Astrocyte (in vitro differentiated cells and primary cell): Measurements from ENCODE around the gene ACOT12. TPM values are rescaled to one million over a fixed set of nuclear protein-coding genes. Genes with fewer than 3 reads are reported as not detected.

Experiments used
- DNase-seq: peaks from one replicate; pipeline ENCODE4 v3.0.0-alpha.2; 2010; ENCODE audit warnings: low read depth
- FAIRE-seq: peaks from 2 replicates; lab custom pipeline; 2011; peaks lifted over from hg19 to GRCh38; lab: Jason Lieb, UNC
- H2AFZ ChIP-seq: 2 replicates; pipeline ENCODE4 v1.6.0; 2012; ENCODE audit warnings: low read depth, low read length, inconsistent platforms
- H3K27ac ChIP-seq: 2 replicates; pipeline ENCODE4 v1.5.1; 2011; ENCODE audit warnings: low read depth, low read length, inconsistent platforms
- H3K27me3 ChIP-seq: 2 replicates; pipeline ENCODE4 v1.6.0; 2011; ENCODE audit warnings: low read length, inconsistent platforms; ENCODE audit not compliant: insufficient read depth
- H3K36me3 ChIP-seq: 2 replicates; pipeline ENCODE4 v1.5.1; 2011; ENCODE audit warnings: low read length, inconsistent platforms; ENCODE audit not compliant: insufficient read depth
- H3K4me1 ChIP-seq: 2 replicates; pipeline ENCODE4 v1.5.1; 2011; ENCODE audit warnings: low read length, inconsistent platforms; ENCODE audit not compliant: insufficient read depth
- H3K4me2 ChIP-seq: 2 replicates; pipeline ENCODE4 v1.6.0; 2012; ENCODE audit warnings: low read length, inconsistent platforms
- H3K4me3 ChIP-seq: 2 replicates; pipeline ENCODE4 v1.5.1; 2011; ENCODE audit warnings: low read depth, mild to moderate bottlenecking, low read length, inconsistent platforms; ENCODE audit not compliant: insufficient read depth
- H3K79me2 ChIP-seq: 2 replicates; pipeline ENCODE4 v1.6.0; 2012; ENCODE audit warnings: mild to moderate bottlenecking, low read length, inconsistent platforms; ENCODE audit not compliant: insufficient read depth
- H3K9ac ChIP-seq: 2 replicates; pipeline ENCODE4 v1.6.0; 2012; ENCODE audit warnings: mild to moderate bottlenecking, low read length, inconsistent platforms
- H3K9me3 ChIP-seq: 2 replicates; pipeline ENCODE4 v1.5.1; 2012; ENCODE audit warnings: low read depth, mild to moderate bottlenecking, low read length, inconsistent platforms; ENCODE audit not compliant: insufficient read depth
- H4K20me1 ChIP-seq: 2 replicates; pipeline ENCODE4 v1.6.0; 2012; ENCODE audit warnings: low read length, inconsistent platforms; ENCODE audit not compliant: insufficient read depth
- H3K27ac Mint-ChIP-seq: one replicate; pipeline ENCODE4 v1.8.0; 2021; ENCODE audit warnings: mild to moderate bottlenecking, mixed read lengths; ENCODE audit not compliant: unreplicated experiment
- H3K27me3 Mint-ChIP-seq: one replicate; pipeline ENCODE4 v1.8.0; 2021; ENCODE audit warnings: low read depth, mixed read lengths; ENCODE audit not compliant: unreplicated experiment
- H3K36me3 Mint-ChIP-seq: one replicate; pipeline ENCODE4 v1.8.0; 2021; ENCODE audit warnings: low read depth, mixed read lengths; ENCODE audit not compliant: unreplicated experiment
- H3K4me1 Mint-ChIP-seq: one replicate; pipeline ENCODE4 v1.8.0; 2021; ENCODE audit warnings: low read depth, mixed read lengths; ENCODE audit not compliant: unreplicated experiment
- H3K4me3 Mint-ChIP-seq: one replicate; pipeline ENCODE4 v1.8.0; 2021; ENCODE audit warnings: mild to moderate bottlenecking, moderate library complexity, mixed read lengths; ENCODE audit not compliant: unreplicated experiment
- H3K9me3 Mint-ChIP-seq: one replicate; pipeline ENCODE4 v1.8.0; 2021; ENCODE audit warnings: mild to moderate bottlenecking, mixed read lengths; ENCODE audit not compliant: unreplicated experiment
- CTCF ChIP-seq: IDR thresholded peaks from 2 replicates; pipeline ENCODE4 v1.5.1; 2011; ENCODE audit warnings: low read depth, mild to moderate bottlenecking, inconsistent platforms, low read length, moderate library complexity; ENCODE audit not compliant: insufficient read depth
- EZH2 ChIP-seq: IDR thresholded peaks from 2 replicates; pipeline ENCODE4 v1.6.1; 2012; ENCODE audit warnings: mild to moderate bottlenecking, low read length, inconsistent platforms; ENCODE audit not compliant: insufficient read depth
- total RNA-seq: library from RNA; stranded (reverse); gene quantifications from 2 replicates; pipeline ENCODE4 v1.2.1, GENCODE V29; 2021

The ACOT12 gene
- total RNA-seq, 1 donor from 2014 or later, result 0.09 TPM

- Histone ChIP-seq H3K9ac (no peak overlapping the region), H3K4me3 (no peak overlapping the region), H3K27ac (no peak overlapping the region), H4K20me1 (no peaks in the 10 kb centered on the region), H3K4me1 (no peaks in the 10 kb centered on the region), H3K79me2 (peaks cover 34% of the 10 kb centered on the region), H3K27me3 (no peaks in the 10 kb centered on the region), H2AFZ (no peak overlapping the region), H3K9me3 (no peaks in the 10 kb centered on the region), H3K36me3 (peaks cover 28% of the 10 kb centered on the region), H3K4me2 (no peak overlapping the region)
- Mint-ChIP-seq H3K36me3 (peaks cover 5% of the 10 kb centered on the region), H3K9me3 (no peaks in the 10 kb centered on the region), H3K27me3 (no peaks in the 10 kb centered on the region), H3K27ac (no peak overlapping the region), H3K4me1 (peaks cover 2% of the 10 kb centered on the region), H3K4me3 (no peak overlapping the region)
- TF ChIP-seq CTCF (no peak), EZH2 (no peak)
- no peak for FAIRE-seq
- no peak for DNase-seq
Measured at GRCh38 chr5:81308836-81309235, 85.1 kb downstream of the ACOT12 start.

DNA sequence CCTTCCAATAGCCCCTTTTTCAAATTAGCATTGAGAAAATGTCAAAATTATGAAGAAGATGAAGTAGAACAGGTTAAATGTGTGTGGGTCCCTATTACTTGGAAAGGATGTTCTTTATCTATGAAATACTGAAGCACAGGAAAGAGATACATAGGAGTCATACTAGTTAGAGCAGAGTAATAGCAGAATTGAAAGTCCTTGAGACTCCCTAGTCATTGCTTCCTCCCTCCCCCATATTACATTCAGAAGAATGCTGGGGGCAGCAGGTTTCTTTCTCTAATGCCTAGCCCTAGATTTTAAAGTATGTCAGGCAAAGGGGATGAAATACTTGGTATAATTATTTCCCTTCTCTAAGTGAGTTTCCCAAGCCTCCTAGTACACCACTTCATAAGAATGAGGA, 88.1 kb downstream of the ACOT12 start:
- no peaks in the 10 kb centered on the region for H3K27me3 Mint-ChIP-seq
- H3K4me1 Mint-ChIP-seq, result peaks cover 9% of the 10 kb centered on the region
- TF ChIP-seq CTCF, result no peak
- TF ChIP-seq EZH2, result no peak
- peaks cover 6% of the 10 kb centered on the region for H3K36me3 ChIP-seq
- H3K79me2 ChIP-seq, result peaks cover 62% of the 10 kb centered on the region
- H3K36me3 Mint-ChIP-seq, result no peaks in the 10 kb centered on the region
- no peaks in the 10 kb centered on the region for H3K9me3 ChIP-seq
- H3K27me3 ChIP-seq, result no peaks in the 10 kb centered on the region
- no peaks in the 10 kb centered on the region for H4K20me1 ChIP-seq
- no peak overlapping the region for H2AFZ ChIP-seq
- peaks cover 5% of the 10 kb centered on the region for H3K4me1 ChIP-seq
- H3K4me2 ChIP-seq, result no peak overlapping the region
- H3K4me3 Mint-ChIP-seq, result no peak overlapping the region
- no peak overlapping the region for H3K9ac ChIP-seq
- no peak overlapping the region for H3K27ac ChIP-seq
- DNase-seq (no peak), FAIRE-seq (no peak)
- H3K27ac Mint-ChIP-seq, result no peak overlapping the region
- no peak overlapping the region for H3K4me3 ChIP-seq
- H3K9me3 Mint-ChIP-seq, result no peaks in the 10 kb centered on the region

DNA sequence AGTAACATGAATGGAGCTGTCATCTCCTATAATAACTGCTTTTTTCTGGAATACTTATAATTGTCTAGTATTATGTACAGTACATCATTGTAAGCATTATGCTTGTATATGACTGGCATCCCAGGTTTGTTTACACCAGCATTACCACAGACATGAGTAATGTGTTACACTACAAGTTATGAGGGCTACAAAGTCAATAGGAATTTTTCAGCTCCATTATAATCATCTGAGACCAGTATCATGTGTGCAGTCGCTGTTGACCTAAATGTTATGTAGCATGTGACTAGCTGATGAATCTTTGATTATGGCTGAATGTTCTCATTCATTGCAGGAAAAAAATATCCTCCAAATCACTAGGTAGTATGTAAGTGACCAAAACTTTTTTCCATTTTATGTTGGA, 90.4 kb downstream of the ACOT12 start:
- H3K9ac ChIP-seq, result no peak overlapping the region
- H3K27me3 Mint-ChIP-seq, result no peaks in the 10 kb centered on the region
- TF ChIP-seq CTCF (no peak), EZH2 (no peak)
- no peaks in the 10 kb centered on the region for H3K9me3 Mint-ChIP-seq
- H3K27ac ChIP-seq, result peak overlapping the region; percentile 16
- H3K4me3 Mint-ChIP-seq, result peak overlapping the region; percentile 51
- H3K36me3 ChIP-seq, result peaks cover 6% of the 10 kb centered on the region
- no peaks in the 10 kb centered on the region for H4K20me1 ChIP-seq
- peak overlapping the region; percentile 27 for H3K4me2 ChIP-seq
- H3K36me3 Mint-ChIP-seq, result no peaks in the 10 kb centered on the region
- peaks cover 78% of the 10 kb centered on the region for H3K79me2 ChIP-seq
- no peak overlapping the region for H3K27ac Mint-ChIP-seq
- DNase-seq (peak; percentile 77), FAIRE-seq (peak; percentile 55)
- no peaks in the 10 kb centered on the region for H3K27me3 ChIP-seq
- no peak overlapping the region for H3K4me3 ChIP-seq
- no peak overlapping the region for H2AFZ ChIP-seq
- H3K9me3 ChIP-seq, result no peaks in the 10 kb centered on the region
- peaks cover 10% of the 10 kb centered on the region for H3K4me1 ChIP-seq
- peaks cover 19% of the 10 kb centered on the region for H3K4me1 Mint-ChIP-seq
